Naive thymus-derived CD4-positive, alpha-beta T cell (primary cell): Measurements from ENCODE around the gene POLN. TPM values are rescaled to one million over a fixed set of nuclear protein-coding genes. Genes with fewer than 3 reads are reported as not detected.

ENCODE experiments used
- ATAC-seq: fragments of 150-1000 bp; cut with Tn5 transposase; 2 replicates; pipeline ENCODE4 v1.10.0; 2021; ENCODE audit warnings: mild to moderate bottlenecking, moderate library complexity
- CTCF ChIA-PET: fragments of 350-600 bp; sonication (Branson Sonifier 250); formaldehyde crosslinking; loops from one replicate; lab custom pipeline; 2021; ENCODE audit warnings: antibody characterized with exemption; lab: Charles Lee
- POLR2A ChIA-PET: fragments of 350-600 bp; sonication (Branson Sonifier 250); formaldehyde crosslinking; loops from one replicate; lab custom pipeline; 2021; ENCODE audit warnings: antibody characterized with exemption, inconsistent platforms; lab: Charles Lee
- DNase-seq, 9 donors: peaks; one replicate each; pipeline versions ENCODE4 v3.0.0 to v3.0.0-alpha.2; 2020 to 2022; ENCODE audit warnings: mixed read lengths in 1 of 9
- H3K27ac ChIP-seq: one replicate; pipeline ENCODE4 v1.7.0; 2013; ENCODE audit warnings: mild to moderate bottlenecking, low read depth, low read length, moderate library complexity
- H3K27me3 ChIP-seq, 2 donors: one replicate each; pipeline ENCODE4 v1.7.0; 2013; ENCODE audit warnings: low read length in 2 of 2, mild to moderate bottlenecking in 2 of 2, moderate library complexity in 2 of 2; ENCODE audit not compliant: control insufficient read depth in 2 of 2, insufficient read depth in 2 of 2
- H3K36me3 ChIP-seq, 3 experiments: 1 replicate in 2 of 3; 2 replicates in 1 of 3; pipeline ENCODE4 v1.7.0; 2013; ENCODE audit warnings: low read length in 3 of 3, mild to moderate bottlenecking in 3 of 3, moderate library complexity in 1 of 3; ENCODE audit not compliant: insufficient read depth in 3 of 3, control insufficient read depth in 2 of 3
- H3K4me1 ChIP-seq, 2 donors: one replicate each; pipeline ENCODE4 v1.7.0; 2013; ENCODE audit warnings: low read length in 2 of 2, mild to moderate bottlenecking in 2 of 2, moderate library complexity in 1 of 2; ENCODE audit not compliant: control insufficient read depth in 2 of 2, insufficient read depth in 2 of 2
- H3K4me3 ChIP-seq: 2 replicates; pipeline ENCODE4 v1.7.0; 2013; ENCODE audit warnings: mild to moderate bottlenecking, low read length
- H3K9me3 ChIP-seq, 3 experiments: 1 replicate in 2 of 3; 2 replicates in 1 of 3; pipeline ENCODE4 v1.7.0; 2013; ENCODE audit warnings: low read length in 3 of 3; ENCODE audit not compliant: control insufficient read depth in 2 of 3
- H3K27ac Mint-ChIP-seq, 9 donors: one replicate each; pipeline ENCODE4 v1.8.0; 2020 to 2022; ENCODE audit warnings: mixed read lengths in 9 of 9, mild to moderate bottlenecking in 8 of 9, moderate library complexity in 5 of 9, inconsistent platforms in 2 of 9
- H3K27me3 Mint-ChIP-seq, 5 donors: one replicate each; pipeline ENCODE4 v1.8.0; 2021 to 2022; ENCODE audit warnings: mixed read lengths in 5 of 5, mild to moderate bottlenecking in 1 of 5
- H3K36me3 Mint-ChIP-seq, 5 donors: one replicate each; pipeline ENCODE4 v1.8.0; 2020 to 2022; ENCODE audit warnings: mixed read lengths in 5 of 5, mild to moderate bottlenecking in 3 of 5, inconsistent platforms in 1 of 5
- H3K4me1 Mint-ChIP-seq, 7 donors: one replicate each; pipeline ENCODE4 v1.8.0; 2020 to 2022; ENCODE audit warnings: mixed read lengths in 7 of 7, mild to moderate bottlenecking in 3 of 7, inconsistent platforms in 1 of 7
- H3K4me3 Mint-ChIP-seq, 10 donors: one replicate each; pipeline ENCODE4 v1.8.0; 2020 to 2022; ENCODE audit warnings: mild to moderate bottlenecking in 10 of 10, mixed read lengths in 10 of 10, moderate library complexity in 6 of 10, inconsistent platforms in 2 of 10
- H3K9me3 Mint-ChIP-seq, 11 donors: one replicate each; pipeline ENCODE4 v1.8.0; 2020 to 2022; ENCODE audit warnings: mixed read lengths in 11 of 11, mild to moderate bottlenecking in 4 of 11, inconsistent platforms in 1 of 11, moderate library complexity in 1 of 11
- intact Hi-C, 2 donors: fragments of 100-400 bp; cut with micrococcal nuclease; formaldehyde crosslinking; loops; one replicate each; pipeline ENCODE4 v1.15.1; 2023
- polyA plus RNA-seq, 2 donors: library from polyadenylated mRNA; unstranded; fragments of 300-500 nt; fragmentation: Illumina TruSeq; gene quantifications; one replicate each; pipeline ENCODE4 v1.2.3, GENCODE V29; 2021
- total RNA-seq, 6 experiments: library from RNA in 5 of 6; stranded (reverse) in 5 of 6; gene quantifications; 1 replicate in 5 of 6; 2 replicates in 1 of 6; pipeline ENCODE4 v1.2.3 and lab custom pipeline; 2021 to 2026

The POLN gene
- total and polyA plus RNA-seq, 7 experiments from 2014 or later: 0.17 to 5.4 (median 2.9) TPM

GRCh38 chr4:2077537-2078460, 164.1 kb downstream of the POLN start:
- H3K36me3 ChIP-seq: no peaks in the 10 kb centered on the region
- H3K9me3 ChIP-seq: no peaks in the 10 kb centered on the region
- intact Hi-C loops: no loop called here
- H3K27ac ChIP-seq: no peak overlapping the region
- H3K4me1 ChIP-seq: no peaks in the 10 kb centered on the region
- H3K4me1 Mint-ChIP-seq: no peaks in the 10 kb centered on the region
- no peak for DNase-seq
- ATAC-seq: no peak
- no peaks in the 10 kb centered on the region for H3K27me3 ChIP-seq
- H3K27me3 Mint-ChIP-seq: no peaks in the 10 kb centered on the region
- ChIA-PET CTCF (no interaction called here), POLR2A (no interaction called here)
- no peak overlapping the region for H3K4me3 ChIP-seq
- no peak overlapping the region for H3K4me3 Mint-ChIP-seq
- H3K9me3 Mint-ChIP-seq: no peaks in the 10 kb centered on the region
- H3K27ac Mint-ChIP-seq: no peak overlapping the region
- H3K36me3 Mint-ChIP-seq: no peaks in the 10 kb centered on the region

DNA sequence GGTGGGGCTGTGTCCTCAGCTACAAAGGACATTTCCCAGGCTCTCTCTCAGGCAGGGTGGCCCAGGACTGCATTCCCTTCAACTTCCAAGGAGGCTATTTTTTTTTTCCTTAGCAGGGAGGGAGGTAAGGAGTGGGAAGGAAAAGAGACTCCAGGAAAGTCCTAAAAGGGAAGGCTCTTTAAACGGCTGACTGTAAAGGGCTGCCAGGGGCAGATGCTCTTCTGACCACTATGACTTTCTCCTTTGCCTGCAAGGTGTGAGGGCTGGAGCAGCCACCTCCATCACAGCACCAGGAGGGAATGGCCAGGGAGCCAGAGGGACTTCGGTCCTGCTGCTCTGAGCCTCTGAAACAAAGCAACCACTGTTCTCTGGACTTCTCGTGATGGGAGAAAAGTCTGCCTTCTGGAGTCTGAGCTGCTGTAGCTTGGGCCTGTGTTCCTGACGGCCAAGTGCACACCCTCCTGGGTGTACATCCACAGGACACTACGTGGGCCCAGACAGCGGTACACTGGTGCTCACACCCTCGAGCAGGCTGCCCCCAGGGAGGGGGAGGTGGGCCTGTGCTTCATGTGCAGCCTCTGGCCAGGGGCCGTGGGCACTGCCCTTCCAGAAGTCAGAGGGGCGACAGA, 164.9 kb downstream of the POLN start:
- Histone ChIP-seq H3K36me3 (no peaks in the 10 kb centered on the region), H3K27me3 (no peaks in the 10 kb centered on the region), H3K9me3 (no peaks in the 10 kb centered on the region), H3K4me1 (no peaks in the 10 kb centered on the region), H3K4me3 (no peak overlapping the region), H3K27ac (no peak overlapping the region)
- Mint-ChIP-seq H3K27me3 (no peaks in the 10 kb centered on the region), H3K4me3 (no peak overlapping the region), H3K4me1 (no peaks in the 10 kb centered on the region), H3K36me3 (no peaks in the 10 kb centered on the region), H3K9me3 (no peaks in the 10 kb centered on the region), H3K27ac (no peak overlapping the region)
- ATAC-seq (no peak), DNase-seq (no peak)
- POLR2A ChIA-PET: no interaction called here
- CTCF ChIA-PET: no interaction called here
- intact Hi-C loops: no loop called here

- Mint-ChIP-seq H3K4me3 (no peak overlapping the region), H3K9me3 (no peaks in the 10 kb centered on the region), H3K27me3 (no peaks in the 10 kb centered on the region), H3K27ac (no peak overlapping the region), H3K36me3 (no peaks in the 10 kb centered on the region), H3K4me1 (no peaks in the 10 kb centered on the region)
- H3K27ac ChIP-seq: no peak overlapping the region
- intact Hi-C loops: no loop called here
- no peaks in the 10 kb centered on the region for H3K27me3 ChIP-seq
- H3K4me1 ChIP-seq: no peaks in the 10 kb centered on the region
- no peak overlapping the region for H3K4me3 ChIP-seq
- ChIA-PET CTCF (no interaction called here), POLR2A (no interaction called here)
- peak in 1 of 9 donors; percentile 10 for DNase-seq
- H3K9me3 ChIP-seq: no peaks in the 10 kb centered on the region
- no peak for ATAC-seq
- no peaks in the 10 kb centered on the region for H3K36me3 ChIP-seq
Measured at GRCh38 chr4:2075987-2076907, 165.7 kb downstream of the POLN start.

DNA sequence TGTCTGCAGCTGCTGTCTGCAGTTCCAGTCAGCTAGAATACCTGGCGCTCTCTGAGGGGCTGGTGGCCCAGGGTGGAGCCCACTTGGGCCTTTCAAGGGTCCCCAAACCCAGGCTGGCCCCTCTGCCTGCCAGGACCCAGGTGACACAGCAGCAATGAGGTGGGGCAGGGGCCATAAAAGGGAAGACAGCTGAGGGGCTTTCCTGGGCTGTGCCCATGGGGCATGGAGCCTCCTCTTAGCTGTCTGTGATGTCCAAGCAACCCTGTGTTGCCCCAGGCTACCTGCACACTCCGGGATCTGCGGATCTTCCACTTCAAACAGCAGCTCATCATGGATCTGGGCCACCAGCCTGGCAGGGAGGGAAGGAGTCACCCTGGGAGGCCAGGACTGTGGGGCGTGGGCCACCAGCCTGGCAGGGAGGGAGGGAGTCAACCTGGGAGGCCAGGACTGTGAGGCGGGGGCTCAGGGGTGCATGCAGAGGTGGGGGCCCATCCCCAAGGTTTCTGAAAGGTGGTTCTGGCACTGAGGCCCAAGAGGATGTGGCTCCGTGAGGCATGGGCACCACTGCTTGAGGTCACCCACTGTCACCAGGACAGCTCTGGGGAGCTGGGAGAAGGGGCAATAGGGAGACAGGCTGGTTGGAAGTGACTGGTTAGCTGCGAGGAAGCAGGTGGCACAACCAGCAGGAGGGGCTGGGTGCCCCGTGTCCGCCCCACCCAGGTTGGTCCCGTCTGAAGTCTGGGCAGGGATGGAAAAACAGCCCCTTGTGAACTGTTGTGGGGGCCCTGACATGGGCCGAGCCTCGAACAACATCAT, 166.5 kb downstream of the POLN start:
- Mint-ChIP-seq H3K9me3 (no peaks in the 10 kb centered on the region), H3K27me3 (no peaks in the 10 kb centered on the region), H3K27ac (no peak overlapping the region), H3K4me3 (no peak overlapping the region), H3K4me1 (no peaks in the 10 kb centered on the region), H3K36me3 (no peaks in the 10 kb centered on the region)
- intact Hi-C loops: no loop called here
- Histone ChIP-seq H3K4me1 (no peaks in the 10 kb centered on the region), H3K27ac (no peak overlapping the region), H3K9me3 (no peaks in the 10 kb centered on the region), H3K4me3 (no peak overlapping the region), H3K36me3 (no peaks in the 10 kb centered on the region), H3K27me3 (no peaks in the 10 kb centered on the region)
- DNase-seq: no peak
- CTCF ChIA-PET: no interaction called here
- no peak for ATAC-seq
- POLR2A ChIA-PET: no interaction called here

GRCh38 chr4:2074588-2074987, 167.3 kb downstream of the POLN start:
- intact Hi-C loops: no loop called here
- no peaks in the 10 kb centered on the region for H3K36me3 ChIP-seq
- H3K4me3 ChIP-seq: no peak overlapping the region
- H3K27ac ChIP-seq: no peak overlapping the region
- H3K27me3 ChIP-seq: no peaks in the 10 kb centered on the region
- Mint-ChIP-seq H3K27ac (peak overlapping the region in 1 of 9 donors; percentile 19), H3K4me3 (no peak overlapping the region), H3K36me3 (no peaks in the 10 kb centered on the region), H3K9me3 (no peaks in the 10 kb centered on the region), H3K27me3 (no peaks in the 10 kb centered on the region), H3K4me1 (no peaks in the 10 kb centered on the region)
- H3K9me3 ChIP-seq: no peaks in the 10 kb centered on the region
- ChIA-PET CTCF (interaction anchor here (0.7 kb wide), 1 partner anchor 43 kb away, joined by 3 read pairs; no protein-coding TSS in a partner anchor), POLR2A (no interaction called here)
- ATAC-seq (no peak), DNase-seq (no peak)
- no peaks in the 10 kb centered on the region for H3K4me1 ChIP-seq
